ENCODE measurements around the gene SEPTIN3.
"Not testable (repeated sequence)": the region's sequence is repeated elsewhere in the genome, so short reads cannot be mapped to it uniquely, and the experiment has no call there.

Gene SEPTIN3

GRCh38 chr22:41940832-41941765 lies 28.1 kb upstream of the SEPTIN3 start:
- TF ChIP-seq CTCF (IDR thresholded peaks at IDR 0.05; ENCODE audit: low read depth, low read length, missing control alignments): peak; percentile 95
- no peak for DNase-seq (ENCODE audit: low read depth)
- no peak overlapping the region; the same call in 1 of the 2 replicates for H3K4me3 ChIP-seq (ENCODE audit: low read depth, low read length)

- no peak overlapping the region for H3K4me3 ChIP-seq (ENCODE audit: low read depth, low read length)
- no peak for DNase-seq (ENCODE audit: low read depth)
- TF ChIP-seq CTCF (IDR thresholded peaks at IDR 0.05; ENCODE audit: low read depth, low read length, missing control alignments): no peak
Observed at GRCh38 chr22:41943661-41944209, 25.5 kb upstream of the SEPTIN3 start.

- no peak for TF ChIP-seq CTCF (IDR thresholded peaks at IDR 0.05; ENCODE audit: low read depth, low read length, missing control alignments)
- DNase-seq (ENCODE audit: low read depth): peak; percentile 82
- H3K4me3 ChIP-seq (ENCODE audit: low read depth, low read length): peak within 1 kb of the TSS; percentile 95
Observed at GRCh38 chr22:41946629-41947423, 22.4 kb upstream of the SEPTIN3 start, which contains the start of gene CENPM. CENPM (minus strand) TSS chr22:41947152; CDS start chr22:41947076, 76 bp downstream.

GRCh38 chr22:41947424-41948080 lies 21.7 kb upstream of the SEPTIN3 start:
- TF ChIP-seq CTCF (IDR thresholded peaks at IDR 0.05; ENCODE audit: low read depth, low read length, missing control alignments): no peak
- peak overlapping the region; percentile 95; the same call in 1 of the 2 replicates for H3K4me3 ChIP-seq (ENCODE audit: low read depth, low read length)
- no peak for DNase-seq (ENCODE audit: low read depth)

GRCh38 chr22:41948142-41948541 lies 21.1 kb upstream of the SEPTIN3 start:
- DNase-seq (ENCODE audit: low read depth): no peak
- no peak for TF ChIP-seq CTCF (IDR thresholded peaks at IDR 0.05; ENCODE audit: low read depth, low read length, missing control alignments)
- H3K4me3 ChIP-seq (ENCODE audit: low read depth, low read length): no peak overlapping the region

- DNase-seq (ENCODE audit: low read depth); H3K4me3 ChIP-seq (ENCODE audit: low read depth, low read length): not testable (repeated sequence)
Observed at GRCh38 chr22:41948928-41949296, 20.3 kb upstream of the SEPTIN3 start.
